Activated T-cell treated with anti-CD3 and anti-CD28 coated beads, Interleukin-2, amount 50 U/mL, for 4 hours (primary cell): ENCODE data around the gene ARRDC4. TPM values are rescaled to one million over a fixed set of nuclear protein-coding genes. Genes with fewer than 3 reads are reported as not detected.

Experiments used
- ATAC-seq, 2 donors: fragments of 200-7000 bp; cut with Tn5 transposase; one replicate each; pipeline ENCODE4 v1.10.0; 2021
- DNase-seq: peaks from one replicate; pipeline ENCODE4 v3.0.0-alpha.2; 2020
- H3K27me3 Mint-ChIP-seq: one replicate; pipeline ENCODE4 v1.8.0; 2021; ENCODE audit warnings: low read depth, mixed read lengths
- H3K36me3 Mint-ChIP-seq: one replicate; pipeline ENCODE4 v1.8.0; 2022; ENCODE audit warnings: mixed read lengths; ENCODE audit not compliant: insufficient read depth
- H3K4me1 Mint-ChIP-seq: one replicate; pipeline ENCODE4 v1.8.0; 2021; ENCODE audit warnings: low read depth, mixed read lengths
- H3K4me3 Mint-ChIP-seq: one replicate; pipeline ENCODE4 v1.8.0; 2021; ENCODE audit warnings: mild to moderate bottlenecking, moderate library complexity, mixed read lengths
- H3K9me3 Mint-ChIP-seq: one replicate; pipeline ENCODE4 v1.8.0; 2021; ENCODE audit warnings: mixed read lengths
- total RNA-seq, 3 donors: library from RNA; stranded (reverse); gene quantifications; one replicate each; pipeline ENCODE4 v1.2.1, GENCODE V29; 2021

ARRDC4 gene
- total RNA-seq = 1 to 10 TPM; 2.2 to 3.5 (median 3.3) TPM

GRCh38 chr15:97960364-97961066 is at the start of gene ARRDC4:
Gene ARRDC4, plus strand, starts transcription at chr15:97960703. Its CDS starts 159 bp downstream, at chr15:97960862.
- peaks cover 13% of the 10 kb centered on the region for H3K4me1 Mint-ChIP-seq
- peak; percentile 95 for DNase-seq
- H3K4me3 Mint-ChIP-seq = peak within 1 kb of the TSS; percentile 80
- H3K36me3 Mint-ChIP-seq = no peaks in the 10 kb centered on the region
- peaks cover 4% of the 10 kb centered on the region for H3K27me3 Mint-ChIP-seq
- no peaks in the 10 kb centered on the region for H3K9me3 Mint-ChIP-seq
- ATAC-seq = peak; percentile 97 to 99

GRCh38 chr15:97914711-97915110 is 45.8 kb upstream of the ARRDC4 start:
- DNase-seq (no peak), ATAC-seq (no peak)
- H3K9me3 Mint-ChIP-seq = no peaks in the 10 kb centered on the region
- no peak overlapping the region for H3K4me3 Mint-ChIP-seq
- H3K4me1 Mint-ChIP-seq = no peaks in the 10 kb centered on the region
- peaks cover 5% of the 10 kb centered on the region for H3K27me3 Mint-ChIP-seq
- no peaks in the 10 kb centered on the region for H3K36me3 Mint-ChIP-seq

GRCh38 chr15:97915261-97915660 is 45.2 kb upstream of the ARRDC4 start:
- Mint-ChIP-seq H3K4me3 (no peak overlapping the region), H3K36me3 (no peaks in the 10 kb centered on the region), H3K9me3 (no peaks in the 10 kb centered on the region), H3K27me3 (peaks cover 5% of the 10 kb centered on the region), H3K4me1 (no peaks in the 10 kb centered on the region)
- DNase-seq (no peak), ATAC-seq (no peak)

GRCh38 chr15:97921296-97921865 is 39.1 kb upstream of the ARRDC4 start:
- H3K9me3 Mint-ChIP-seq = peaks cover 21% of the 10 kb centered on the region
- no peak overlapping the region for H3K4me3 Mint-ChIP-seq
- no peaks in the 10 kb centered on the region for H3K4me1 Mint-ChIP-seq
- H3K27me3 Mint-ChIP-seq = no peaks in the 10 kb centered on the region
- DNase-seq (no peak), ATAC-seq (no peak)
- no peaks in the 10 kb centered on the region for H3K36me3 Mint-ChIP-seq

GRCh38 chr15:97929456-97930229 is 30.9 kb upstream of the ARRDC4 start:
- no peaks in the 10 kb centered on the region for H3K4me1 Mint-ChIP-seq
- no peaks in the 10 kb centered on the region for H3K36me3 Mint-ChIP-seq
- ATAC-seq = no peak
- DNase-seq = no peak
- H3K4me3 Mint-ChIP-seq = no peak overlapping the region
- H3K27me3 Mint-ChIP-seq = peaks cover 4% of the 10 kb centered on the region
- H3K9me3 Mint-ChIP-seq = peaks cover 14% of the 10 kb centered on the region

- Mint-ChIP-seq H3K9me3 (peaks cover 13% of the 10 kb centered on the region), H3K27me3 (peaks cover 4% of the 10 kb centered on the region), H3K4me1 (no peaks in the 10 kb centered on the region), H3K36me3 (no peaks in the 10 kb centered on the region), H3K4me3 (no peak overlapping the region)
- no peak for DNase-seq
- ATAC-seq = no peak
These were observed 30.3 kb upstream of the ARRDC4 start for GRCh38 chr15:97930230-97930629.

GRCh38 chr15:97931314-97931713 is 29.2 kb upstream of the ARRDC4 start:
- Mint-ChIP-seq H3K9me3 (peaks cover 23% of the 10 kb centered on the region), H3K4me3 (no peak overlapping the region), H3K4me1 (no peaks in the 10 kb centered on the region), H3K36me3 (no peaks in the 10 kb centered on the region), H3K27me3 (peaks cover 4% of the 10 kb centered on the region)
- no peak for DNase-seq
- ATAC-seq = no peak

- DNase-seq = no peak
- Mint-ChIP-seq H3K27me3 (no peaks in the 10 kb centered on the region), H3K4me1 (no peaks in the 10 kb centered on the region), H3K36me3 (no peaks in the 10 kb centered on the region), H3K9me3 (peaks cover 20% of the 10 kb centered on the region), H3K4me3 (no peak overlapping the region)
- ATAC-seq = no peak
These were observed 26.9 kb upstream of the ARRDC4 start for GRCh38 chr15:97933589-97933988.

GRCh38 chr15:97940993-97941392 is 19.5 kb upstream of the ARRDC4 start:
- H3K36me3 Mint-ChIP-seq = no peaks in the 10 kb centered on the region
- H3K27me3 Mint-ChIP-seq = no peaks in the 10 kb centered on the region
- no peaks in the 10 kb centered on the region for H3K4me1 Mint-ChIP-seq
- peaks cover 3% of the 10 kb centered on the region for H3K9me3 Mint-ChIP-seq
- no peak overlapping the region for H3K4me3 Mint-ChIP-seq
- ATAC-seq (no peak), DNase-seq (no peak)

GRCh38 chr15:97941572-97941971 is 18.9 kb upstream of the ARRDC4 start:
- Mint-ChIP-seq H3K4me1 (no peaks in the 10 kb centered on the region), H3K9me3 (no peaks in the 10 kb centered on the region), H3K36me3 (no peaks in the 10 kb centered on the region), H3K27me3 (no peaks in the 10 kb centered on the region), H3K4me3 (no peak overlapping the region)
- no peak for ATAC-seq
- DNase-seq = no peak

- H3K36me3 Mint-ChIP-seq = no peaks in the 10 kb centered on the region
- H3K27me3 Mint-ChIP-seq = no peaks in the 10 kb centered on the region
These were observed 15.8 kb upstream of the ARRDC4 start for GRCh38 chr15:97944724-97945123.

GRCh38 chr15:97947465-97948260 is 12.8 kb upstream of the ARRDC4 start:
- no peak overlapping the region for H3K4me3 Mint-ChIP-seq
- no peaks in the 10 kb centered on the region for H3K36me3 Mint-ChIP-seq
- no peak for ATAC-seq
- no peaks in the 10 kb centered on the region for H3K9me3 Mint-ChIP-seq
- no peak for DNase-seq
- no peaks in the 10 kb centered on the region for H3K4me1 Mint-ChIP-seq
- peaks cover 2% of the 10 kb centered on the region for H3K27me3 Mint-ChIP-seq

More at GRCh38 chr15:97944724-97945123, 15.8 kb upstream of the ARRDC4 start:
- H3K4me3 Mint-ChIP-seq = no peak overlapping the region
- DNase-seq (no peak), ATAC-seq (no peak)
- no peaks in the 10 kb centered on the region for H3K9me3 Mint-ChIP-seq
- H3K4me1 Mint-ChIP-seq = no peaks in the 10 kb centered on the region

- H3K9me3 Mint-ChIP-seq = no peaks in the 10 kb centered on the region
- no peaks in the 10 kb centered on the region for H3K36me3 Mint-ChIP-seq
- H3K4me3 Mint-ChIP-seq = no peak overlapping the region
- H3K27me3 Mint-ChIP-seq = peaks cover 2% of the 10 kb centered on the region
- no peak for DNase-seq
- no peak for ATAC-seq
- H3K4me1 Mint-ChIP-seq = no peaks in the 10 kb centered on the region
These were observed 7.2 kb upstream of the ARRDC4 start for GRCh38 chr15:97953254-97953653.

- DNase-seq (no peak), ATAC-seq (no peak)
- H3K9me3 Mint-ChIP-seq = no peaks in the 10 kb centered on the region
- no peaks in the 10 kb centered on the region for H3K36me3 Mint-ChIP-seq
- H3K4me3 Mint-ChIP-seq = no peak overlapping the region
- no peaks in the 10 kb centered on the region for H3K4me1 Mint-ChIP-seq
- H3K27me3 Mint-ChIP-seq = peaks cover 2% of the 10 kb centered on the region
These were observed 6.8 kb upstream of the ARRDC4 start for GRCh38 chr15:97953748-97954147.
